ENCODE data around the gene ARFGAP1.
"Not testable (repeated sequence)": the region's sequence is repeated elsewhere in the genome, so short reads cannot be mapped to it uniquely, and the experiment has no call there.

The ARFGAP1 gene

GRCh38 chr20:63290136-63290676, 17.6 kb downstream of the ARFGAP1 start:
- no peak for DNase-seq (ENCODE audit: low read depth in 3 of 3, low spot score in 1 of 3)

GRCh38 chr20:63290677-63291472, 18.3 kb downstream of the ARFGAP1 start:
- peak in 2 of 3 donors; percentile 34 to 65 for DNase-seq (ENCODE audit: low read depth in 3 of 3, low spot score in 1 of 3)

GRCh38 chr20:63291811-63292210, 19.2 kb downstream of the ARFGAP1 start:
- DNase-seq (ENCODE audit: low read depth in 3 of 3, low spot score in 1 of 3), result no peak

DNA sequence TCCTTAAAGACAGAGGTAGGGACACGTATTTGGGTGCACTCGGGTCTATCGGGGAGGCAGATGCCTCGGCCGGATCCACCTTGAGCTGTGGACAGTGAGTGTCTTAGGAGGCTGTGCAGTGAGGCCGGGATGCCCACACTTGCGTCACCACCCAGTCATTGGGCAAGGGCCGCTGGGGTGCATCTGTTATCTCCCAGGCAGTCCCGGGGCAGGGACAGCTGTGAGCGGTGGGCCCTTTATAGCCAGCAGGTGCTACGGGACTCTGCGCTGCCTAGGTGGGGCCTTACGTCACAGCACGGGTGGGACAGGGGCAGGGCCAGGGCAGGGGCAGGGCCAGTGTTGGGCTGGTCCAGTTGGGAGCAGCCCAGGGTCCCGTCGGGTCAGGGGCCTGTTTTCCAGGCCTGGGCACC, 19.7 kb downstream of the ARFGAP1 start:
- DNase-seq (ENCODE audit: low read depth in 3 of 3, low spot score in 1 of 3), result no peak

GRCh38 chr20:63292904-63293303, 20.3 kb downstream of the ARFGAP1 start, which contains the start of gene COL20A1:
Gene COL20A1, plus strand, starts transcription at chr20:63293186. Its CDS starts 1,922 bp downstream, at chr20:63295108.
- no peak for DNase-seq (ENCODE audit: low read depth in 3 of 3, low spot score in 1 of 3)

GRCh38 chr20:63293456-63293855, 20.8 kb downstream of the ARFGAP1 start:
- DNase-seq (ENCODE audit: low read depth in 3 of 3, low spot score in 1 of 3), result no peak

GRCh38 chr20:63293871-63294535, 21.4 kb downstream of the ARFGAP1 start:
- DNase-seq (ENCODE audit: low read depth in 3 of 3, low spot score in 1 of 3), result no peak

GRCh38 chr20:63294536-63294900, 21.9 kb downstream of the ARFGAP1 start:
- no peak for DNase-seq (ENCODE audit: low read depth in 3 of 3, low spot score in 1 of 3)

- DNase-seq (ENCODE audit: low read depth in 3 of 3, low spot score in 1 of 3), result no peak
Measured at GRCh38 chr20:63295018-63295417, 22.4 kb downstream of the ARFGAP1 start.

- DNase-seq (ENCODE audit: low read depth in 3 of 3, low spot score in 1 of 3), result no peak
Measured at GRCh38 chr20:63295422-63295821, 22.8 kb downstream of the ARFGAP1 start.

GRCh38 chr20:63295846-63296245, 23.2 kb downstream of the ARFGAP1 start:
- no peak for DNase-seq (ENCODE audit: low read depth in 3 of 3, low spot score in 1 of 3)

DNA sequence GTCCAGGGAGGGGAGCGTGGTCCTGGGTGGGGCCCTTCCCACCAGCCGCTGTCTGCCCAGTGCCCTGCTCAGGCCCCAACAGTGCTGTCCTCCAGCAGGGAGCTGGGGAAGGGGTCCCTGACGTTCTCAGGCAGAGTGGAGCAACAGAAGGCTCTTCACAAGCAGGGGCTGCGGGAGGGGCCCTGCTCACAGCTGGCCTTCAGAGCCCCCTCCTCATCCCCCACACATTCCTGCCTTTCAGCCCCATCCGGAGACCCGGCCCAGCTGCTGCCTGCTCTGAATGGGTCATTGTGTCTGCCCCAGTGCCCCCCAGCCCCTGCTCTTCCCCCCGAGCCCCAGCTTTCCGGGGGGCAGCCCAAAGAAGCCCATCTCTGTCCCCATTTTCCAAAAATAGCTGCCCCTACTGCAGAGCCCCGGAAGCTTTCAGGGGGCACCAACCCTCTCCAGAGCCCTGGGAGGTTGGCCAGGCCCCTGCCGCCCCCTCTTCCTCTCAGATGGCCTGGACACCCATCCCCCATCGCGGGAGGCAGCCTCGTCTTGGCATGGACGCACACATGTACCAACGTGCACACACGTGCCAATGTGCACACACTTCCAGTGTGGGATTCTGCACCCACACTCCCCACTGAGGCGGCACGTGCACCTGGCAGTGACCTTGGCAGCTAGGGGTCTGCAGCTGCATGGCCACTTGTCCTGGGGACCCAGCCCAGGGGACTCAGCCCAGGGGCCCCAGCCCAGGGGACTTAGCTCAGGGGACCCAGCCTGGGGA, 24.1 kb downstream of the ARFGAP1 start:
- no peak for DNase-seq (ENCODE audit: low read depth in 3 of 3, low spot score in 1 of 3)

- no peak for DNase-seq (ENCODE audit: low read depth in 3 of 3, low spot score in 1 of 3)
Measured at GRCh38 chr20:63297371-63297781, 24.8 kb downstream of the ARFGAP1 start.

DNA sequence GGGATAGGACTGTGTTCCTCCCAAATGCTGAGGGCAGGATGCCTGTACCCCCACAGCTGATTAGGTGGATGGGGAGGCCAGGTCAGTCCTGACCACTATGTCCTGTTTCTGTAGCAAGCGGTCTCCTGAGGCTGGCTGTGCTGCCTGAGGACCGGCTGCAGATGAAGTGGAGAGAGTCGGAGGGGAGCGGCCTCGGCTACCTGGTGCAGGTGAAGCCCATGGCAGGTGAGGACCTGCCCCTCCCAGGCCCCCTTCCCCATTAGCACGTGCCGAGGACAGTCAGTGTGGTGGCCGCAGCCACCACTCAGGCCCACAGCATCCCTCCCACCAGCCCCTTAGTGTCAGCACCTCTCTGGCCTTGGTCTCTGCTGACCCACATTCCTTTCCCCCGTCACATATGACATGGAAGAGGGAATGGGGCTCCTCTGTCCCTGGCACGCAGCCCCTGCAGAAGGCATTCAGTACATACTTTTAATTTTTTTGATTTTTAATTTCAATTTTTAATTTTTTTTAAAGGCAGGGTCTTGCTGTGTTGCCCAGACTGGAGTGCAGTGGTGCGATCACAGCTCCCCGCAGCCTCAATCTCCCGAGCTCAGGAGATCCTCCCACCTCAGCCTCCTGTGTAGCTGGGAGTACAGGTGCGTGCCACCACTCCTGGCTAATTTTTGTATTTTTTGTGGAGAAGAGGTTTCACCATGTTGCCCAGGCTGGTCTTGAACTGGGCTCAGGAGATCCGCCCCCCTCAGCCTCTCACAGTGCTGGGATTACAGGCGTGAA, 25.4 kb downstream of the ARFGAP1 start:
- no peak for DNase-seq (ENCODE audit: low read depth in 3 of 3, low spot score in 1 of 3)

DNA sequence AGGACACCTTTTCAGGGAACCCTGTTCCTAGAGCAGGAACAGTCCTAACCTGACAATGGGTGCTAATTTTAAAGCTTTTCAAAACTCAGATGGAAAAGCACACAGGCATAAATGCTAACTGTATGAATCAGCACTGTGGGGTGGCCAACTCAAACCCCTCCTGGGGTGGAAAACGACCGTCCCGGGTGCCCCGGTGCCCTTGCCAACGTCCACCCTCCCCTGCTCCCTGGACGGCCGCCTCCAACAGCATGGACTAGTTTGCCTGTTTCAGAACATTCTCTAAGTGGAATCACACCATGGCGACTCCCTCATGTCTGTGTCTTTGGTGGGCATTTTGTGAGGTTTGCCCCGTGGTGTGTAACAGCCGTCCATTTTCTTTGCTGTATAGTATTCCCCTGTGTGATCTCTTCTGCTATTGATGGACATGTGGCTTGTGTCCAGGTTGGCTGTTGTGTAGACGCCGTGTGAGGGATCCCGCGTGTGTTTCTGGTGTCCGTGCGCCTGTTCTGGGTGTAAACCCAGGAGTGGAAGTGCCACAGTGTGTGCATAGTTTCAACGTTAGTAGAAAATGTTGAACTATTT, 26.2 kb downstream of the ARFGAP1 start:
- DNase-seq (ENCODE audit: low read depth in 3 of 3, low spot score in 1 of 3), result no peak

DNA sequence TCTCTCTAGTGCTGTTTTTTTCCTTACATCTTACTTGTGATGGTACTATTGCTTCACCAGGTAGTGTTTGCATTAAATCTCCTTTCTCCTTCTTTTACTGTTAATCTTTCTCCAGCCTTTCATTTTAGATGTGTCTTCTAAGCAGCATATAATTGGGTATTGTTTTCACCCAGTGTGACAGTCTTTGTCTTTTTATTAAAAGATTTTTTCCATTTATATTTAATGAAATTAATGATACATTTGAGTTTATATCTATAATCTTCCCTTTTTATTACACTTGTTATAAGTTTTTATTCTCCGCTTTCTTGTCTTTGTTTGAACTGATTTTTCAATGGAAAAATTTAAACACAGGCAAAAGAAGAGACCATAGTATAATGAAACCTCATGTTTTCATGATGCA, 29.1 kb downstream of the ARFGAP1 start:
- no peak for DNase-seq (ENCODE audit: low read depth in 3 of 3, low spot score in 1 of 3)

GRCh38 chr20:63303095-63303666, 30.6 kb downstream of the ARFGAP1 start:
- no peak for DNase-seq (ENCODE audit: low read depth in 3 of 3, low spot score in 1 of 3)

DNA sequence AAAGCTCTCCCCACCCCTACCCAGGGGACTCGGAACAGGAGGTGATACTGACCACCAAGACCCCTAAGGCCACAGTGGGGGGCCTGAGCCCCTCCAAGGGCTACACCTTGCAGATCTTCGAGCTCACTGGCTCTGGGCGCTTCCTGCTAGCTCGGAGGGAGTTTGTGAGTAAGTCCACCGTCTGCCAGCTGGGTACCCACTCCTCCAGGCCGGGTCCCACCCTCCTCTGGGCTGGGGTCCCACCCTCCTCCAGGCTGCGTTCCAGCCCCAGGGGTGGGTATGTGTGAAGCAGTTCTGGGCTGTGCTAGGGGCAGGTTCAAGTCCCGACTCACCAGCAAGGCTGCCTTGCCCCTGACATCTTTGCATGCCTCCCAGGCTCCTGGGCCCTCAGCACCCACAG, 32.8 kb downstream of the ARFGAP1 start:
- no peak for DNase-seq (ENCODE audit: low read depth in 3 of 3, low spot score in 1 of 3)

GRCh38 chr20:63305933-63306672, 33.5 kb downstream of the ARFGAP1 start:
- DNase-seq (ENCODE audit: low read depth in 3 of 3, low spot score in 1 of 3), result not testable (repeated sequence)

All from stimulated activated CD4-positive, alpha-beta T cell treated with anti-CD3 and anti-CD28 coated beads, TNF-alpha, amount 100 ng/mL, for 1 hour (primary cell).